Mesothelial cell of epicardium (in vitro differentiated cells): Measurements from ENCODE around the gene GRM8. TPM values are rescaled to one million over a fixed set of nuclear protein-coding genes. Genes with fewer than 3 reads are reported as not detected.

Experiments used
- DNase-seq, 2 experiments: peaks; one replicate each; pipeline ENCODE4 v3.0.0; 2021; ENCODE audit warnings: low spot score in 2 of 2; ENCODE audit not compliant: unreplicated experiment in 2 of 2
- H3K27ac Mint-ChIP-seq: 2 replicates; pipeline ENCODE4 v1.8.0; 2021; ENCODE audit warnings: mixed read lengths
- H3K27me3 Mint-ChIP-seq: 2 replicates; pipeline ENCODE4 v1.8.0; 2021; ENCODE audit warnings: low read depth, mixed read lengths
- H3K36me3 Mint-ChIP-seq: 2 replicates; pipeline ENCODE4 v1.8.0; 2021; ENCODE audit warnings: mixed read lengths
- H3K4me1 Mint-ChIP-seq: 2 replicates; pipeline ENCODE4 v1.8.0; 2021; ENCODE audit warnings: mixed read lengths
- H3K4me3 Mint-ChIP-seq: 2 replicates; pipeline ENCODE4 v1.8.0; 2021; ENCODE audit warnings: mild to moderate bottlenecking, moderate library complexity, mixed read lengths
- H3K9me3 Mint-ChIP-seq: 2 replicates; pipeline ENCODE4 v1.8.0; 2021; ENCODE audit warnings: mixed read lengths
- CTCF ChIP-seq: fragments of 200-600 bp; sonication (generic); IDR thresholded peaks from one replicate; pipeline ENCODE4 v1.5.0; 2021; ENCODE audit warnings: antibody characterized with exemption; ENCODE audit not compliant: unreplicated experiment
- total RNA-seq: library from RNA; stranded (reverse); gene quantifications from 3 replicates; pipeline ENCODE4 v1.2.1, GENCODE V29; 2021

The GRM8 gene
- total RNA-seq, 1 donor from 2014 or later: 1.0 TPM

GRCh38 chr7:126447984-126448383, 804.8 kb downstream of the GRM8 start:
- no peak overlapping the region for H3K27ac Mint-ChIP-seq
- no peak for TF ChIP-seq CTCF
- H3K9me3 Mint-ChIP-seq: no peaks in the 10 kb centered on the region
- no peaks in the 10 kb centered on the region for H3K36me3 Mint-ChIP-seq
- H3K4me3 Mint-ChIP-seq: no peak overlapping the region
- H3K27me3 Mint-ChIP-seq: no peaks in the 10 kb centered on the region
- peaks cover 46% of the 10 kb centered on the region for H3K4me1 Mint-ChIP-seq
- DNase-seq: no peak

GRCh38 chr7:126445991-126446390, 806.8 kb downstream of the GRM8 start:
- Mint-ChIP-seq H3K9me3 (no peaks in the 10 kb centered on the region), H3K36me3 (no peaks in the 10 kb centered on the region), H3K4me3 (no peak overlapping the region), H3K27ac (no peak overlapping the region), H3K27me3 (no peaks in the 10 kb centered on the region), H3K4me1 (peaks cover 51% of the 10 kb centered on the region)
- TF ChIP-seq CTCF: no peak
- DNase-seq: no peak

- no peak for DNase-seq
- Mint-ChIP-seq H3K27me3 (no peaks in the 10 kb centered on the region), H3K4me1 (peaks cover 35% of the 10 kb centered on the region), H3K4me3 (no peak overlapping the region), H3K36me3 (no peaks in the 10 kb centered on the region), H3K27ac (no peak overlapping the region), H3K9me3 (no peaks in the 10 kb centered on the region)
- TF ChIP-seq CTCF: no peak
These were observed 808.8 kb downstream of the GRM8 start for GRCh38 chr7:126443951-126444350.

GRCh38 chr7:126442908-126443307, 809.8 kb downstream of the GRM8 start:
- no peak for DNase-seq
- Mint-ChIP-seq H3K4me3 (no peak overlapping the region), H3K27ac (no peak overlapping the region), H3K27me3 (no peaks in the 10 kb centered on the region), H3K36me3 (no peaks in the 10 kb centered on the region), H3K9me3 (no peaks in the 10 kb centered on the region), H3K4me1 (peaks cover 37% of the 10 kb centered on the region)
- TF ChIP-seq CTCF: no peak

- H3K36me3 Mint-ChIP-seq: no peaks in the 10 kb centered on the region
- H3K4me3 Mint-ChIP-seq: no peak overlapping the region
- no peak for DNase-seq
- H3K9me3 Mint-ChIP-seq: no peaks in the 10 kb centered on the region
- H3K27me3 Mint-ChIP-seq: no peaks in the 10 kb centered on the region
- no peak for TF ChIP-seq CTCF
- peaks cover 33% of the 10 kb centered on the region for H3K4me1 Mint-ChIP-seq
- peak overlapping the region; percentile 50 for H3K27ac Mint-ChIP-seq
These were observed 811.0 kb downstream of the GRM8 start for GRCh38 chr7:126441745-126442144.

GRCh38 chr7:126440542-126440941, 812.2 kb downstream of the GRM8 start:
- Mint-ChIP-seq H3K27ac (no peak overlapping the region), H3K27me3 (no peaks in the 10 kb centered on the region), H3K36me3 (no peaks in the 10 kb centered on the region), H3K9me3 (no peaks in the 10 kb centered on the region), H3K4me3 (no peak overlapping the region), H3K4me1 (peaks cover 44% of the 10 kb centered on the region)
- no peak for TF ChIP-seq CTCF
- DNase-seq: no peak
